NCI-H69 (cell line): ENCODE measurements around the gene TEX264.

Experiments
- DNase-seq: peaks from one replicate; lab custom pipeline; 2025; lab: John Stamatoyannopoulos, UW

The TEX264 gene

GRCh38 chr3:51673802-51674654, 3.0 kb downstream of the TEX264 start:
- no peak for DNase-seq

- DNase-seq, result no peak
These were observed 4.2 kb downstream of the TEX264 start for GRCh38 chr3:51675201-51675611.

GRCh38 chr3:51676102-51676640, 5.1 kb downstream of the TEX264 start:
- no peak for DNase-seq

- DNase-seq, result no peak
These were observed 6.3 kb downstream of the TEX264 start for GRCh38 chr3:51677358-51677757.

- no peak for DNase-seq
These were observed 7.1 kb downstream of the TEX264 start for GRCh38 chr3:51678186-51678585.

GRCh38 chr3:51678641-51679040, 7.6 kb downstream of the TEX264 start:
- no peak for DNase-seq

GRCh38 chr3:51679318-51679717, 8.3 kb downstream of the TEX264 start:
- DNase-seq, result no peak

GRCh38 chr3:51679777-51680176, 8.7 kb downstream of the TEX264 start:
- DNase-seq, result no peak

GRCh38 chr3:51680196-51680595, 9.1 kb downstream of the TEX264 start:
- no peak for DNase-seq

GRCh38 chr3:51680663-51681230, 9.7 kb downstream of the TEX264 start:
- DNase-seq, result no peak

GRCh38 chr3:51681453-51681852, 10.4 kb downstream of the TEX264 start:
- DNase-seq, result no peak

GRCh38 chr3:51682079-51682478, 11.0 kb downstream of the TEX264 start:
- DNase-seq, result peak; percentile 76

- DNase-seq, result no peak
These were observed 11.5 kb downstream of the TEX264 start for GRCh38 chr3:51682526-51682925.

GRCh38 chr3:51683566-51683965, 12.5 kb downstream of the TEX264 start:
- no peak for DNase-seq

GRCh38 chr3:51684971-51685751, 14.1 kb downstream of the TEX264 start:
- DNase-seq, result no peak

- no peak for DNase-seq
These were observed 15.0 kb downstream of the TEX264 start for GRCh38 chr3:51686056-51686455.

- DNase-seq, result no peak
These were observed 15.6 kb downstream of the TEX264 start for GRCh38 chr3:51686512-51687215.

- no peak for DNase-seq
These were observed 16.6 kb downstream of the TEX264 start for GRCh38 chr3:51687431-51688205.

GRCh38 chr3:51688206-51688600, 17.2 kb downstream of the TEX264 start:
- no peak for DNase-seq

- DNase-seq, result peak; percentile 43
These were observed 20.0 kb downstream of the TEX264 start for GRCh38 chr3:51691021-51691420.

GRCh38 chr3:51691949-51692348, 20.9 kb downstream of the TEX264 start:
- DNase-seq, result no peak
